Measurements from ENCODE around the gene AGMO.

- no peak for TF ChIP-seq CTCF (conservative IDR thresholded peaks at IDR 0.05)
- TF ChIP-seq ZFX (IDR thresholded peaks at IDR 0.05) = no peak
Measured at GRCh38 chr7:15176089-15176488, 385.7 kb downstream of the AGMO start.
